Islet precursor cell (in vitro differentiated cells): ENCODE data around the gene ERAS.
A peak's percentile ranks its signal among the peaks of the same experiment; 100 is the strongest.
"Not testable (repeated sequence)": the region's sequence is repeated elsewhere in the genome, so short reads cannot be mapped to it uniquely, and the experiment has no call there.

Experiments
- DNase-seq: peaks from one replicate; pipeline ENCODE4 v3.0.0-alpha.2; 2018

ERAS gene

DNA sequence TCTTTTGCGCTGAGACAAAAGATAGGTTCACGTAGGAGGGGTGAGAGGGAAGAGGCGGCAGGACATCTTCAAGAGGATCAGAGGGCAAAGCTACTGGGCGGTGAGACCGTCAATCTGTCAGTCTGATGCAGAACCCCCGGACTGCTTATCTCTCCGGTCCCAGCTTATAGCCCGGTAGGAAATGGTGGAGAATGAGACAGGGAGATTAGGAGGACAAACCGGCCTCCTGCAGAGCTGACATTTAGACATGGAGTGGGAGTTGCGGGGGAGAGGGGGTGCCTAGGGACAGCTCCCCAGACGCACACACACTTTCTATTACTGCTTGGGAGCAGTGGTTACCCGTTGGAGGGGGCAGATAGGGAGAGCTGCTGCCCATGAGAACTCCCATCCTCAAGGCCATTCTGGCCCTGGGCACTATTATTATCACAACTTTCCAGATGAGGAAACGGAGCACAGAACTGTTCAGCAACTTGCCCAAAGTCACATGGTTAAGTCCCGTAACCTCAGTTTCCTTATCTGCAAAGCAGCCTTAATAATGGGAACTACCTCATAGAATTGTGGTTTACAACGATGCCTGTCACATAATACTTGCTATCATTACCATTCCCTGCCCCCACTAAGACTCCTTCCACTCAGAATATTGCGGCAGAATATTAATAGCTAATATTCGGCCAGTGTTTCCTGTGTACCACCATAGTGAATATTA lies 25.6 kb upstream of the ERAS start:
- DNase-seq: no peak

DNA sequence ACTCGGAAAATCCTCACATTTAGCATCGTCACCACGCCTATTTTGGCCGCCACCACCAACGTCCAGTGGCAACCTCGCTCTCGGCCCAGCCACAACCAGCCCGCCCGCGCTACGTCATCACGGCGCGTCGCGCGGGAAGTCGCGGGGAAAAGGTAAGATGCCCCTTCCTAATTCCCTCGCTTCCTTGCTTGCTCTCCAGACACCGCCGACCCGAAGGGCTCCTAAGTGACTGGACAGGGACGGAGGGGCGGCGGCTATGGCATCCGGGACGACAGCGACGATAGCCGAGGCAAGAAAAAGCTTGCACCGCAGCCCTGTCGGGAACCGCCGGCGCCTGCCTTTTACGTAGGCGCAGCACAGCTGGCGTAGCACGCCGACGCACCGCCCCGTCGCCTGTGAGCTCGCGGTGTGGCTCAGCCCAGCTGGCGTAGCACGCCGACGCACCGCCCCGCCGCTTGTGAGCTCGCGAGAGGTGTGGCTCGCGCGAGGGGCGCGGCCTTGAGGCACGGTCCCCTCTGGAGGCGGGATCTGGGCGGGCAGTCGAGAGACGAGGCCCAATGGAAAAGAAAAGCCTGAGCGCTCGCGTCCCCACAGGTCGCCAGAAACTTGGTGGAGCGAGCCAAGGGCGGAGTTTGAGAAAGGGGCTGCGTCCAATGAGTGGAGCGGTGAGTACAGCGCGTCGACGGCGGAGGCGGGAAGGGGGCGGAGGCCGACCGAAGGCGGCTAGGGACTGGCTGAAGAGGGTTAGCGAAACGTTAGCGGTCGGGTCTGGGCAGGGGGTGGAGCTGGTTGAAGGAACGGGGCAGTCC lies 24.8 kb upstream of the ERAS start, which contains the start of gene HDAC6:
Gene HDAC6, plus strand, starts transcription at position 788 of the 809 bp plus-strand sequence. CDS start 626 bp downstream, outside the sequence.
- peak; percentile 99 for DNase-seq

DNA sequence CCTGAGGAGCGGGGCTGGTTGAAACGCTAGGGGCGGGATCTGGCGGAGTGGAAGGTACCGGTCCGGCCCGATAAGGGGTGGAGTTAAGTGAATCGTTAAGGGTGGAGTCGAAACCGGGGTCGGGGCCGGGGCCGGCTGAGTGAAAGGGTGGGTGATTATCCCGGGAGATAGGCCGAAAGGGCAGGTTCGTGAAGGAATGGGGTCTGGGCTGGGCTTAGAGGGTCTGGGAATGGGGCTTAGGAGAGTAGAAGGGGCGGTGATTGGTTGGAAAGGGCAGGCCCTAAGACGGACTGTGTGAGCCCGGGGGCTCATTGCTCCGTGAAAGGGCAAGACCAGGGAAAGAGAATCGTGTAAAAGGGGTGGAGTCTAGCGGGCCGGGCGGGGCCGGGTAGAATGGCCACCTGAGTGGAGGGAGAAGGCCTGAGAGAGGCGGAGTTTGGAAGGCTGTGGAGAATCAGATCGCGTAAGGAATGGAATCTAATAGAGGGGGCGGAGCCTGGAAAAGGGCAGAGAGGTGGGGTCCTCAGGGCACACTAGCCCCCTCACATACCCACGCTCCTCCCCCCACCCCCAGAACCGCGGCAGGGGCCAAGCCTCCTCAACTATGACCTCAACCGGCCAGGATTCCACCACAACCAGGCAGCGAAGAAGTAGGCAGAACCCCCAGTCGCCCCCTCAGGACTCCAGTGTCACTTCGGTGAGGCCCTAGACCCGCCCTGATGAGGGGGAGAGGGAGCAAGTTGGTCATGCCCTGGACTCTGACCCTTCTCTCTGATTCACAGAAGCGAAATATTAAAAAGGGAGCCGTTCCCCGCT lies 24.0 kb upstream of the ERAS start:
- peak; percentile 96 for DNase-seq

DNA sequence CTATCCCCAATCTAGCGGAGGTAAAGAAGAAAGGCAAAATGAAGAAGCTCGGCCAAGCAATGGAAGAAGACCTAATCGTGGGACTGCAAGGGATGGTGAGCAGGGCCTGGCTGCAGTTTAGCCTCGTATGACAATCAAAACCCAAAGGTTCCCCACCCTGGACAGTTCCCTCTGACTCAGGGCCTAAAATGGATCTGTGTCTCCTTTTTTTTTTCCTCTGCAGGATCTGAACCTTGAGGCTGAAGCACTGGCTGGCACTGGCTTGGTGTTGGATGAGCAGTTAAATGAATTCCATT lies 23.5 kb upstream of the ERAS start:
- no peak for DNase-seq

DNA sequence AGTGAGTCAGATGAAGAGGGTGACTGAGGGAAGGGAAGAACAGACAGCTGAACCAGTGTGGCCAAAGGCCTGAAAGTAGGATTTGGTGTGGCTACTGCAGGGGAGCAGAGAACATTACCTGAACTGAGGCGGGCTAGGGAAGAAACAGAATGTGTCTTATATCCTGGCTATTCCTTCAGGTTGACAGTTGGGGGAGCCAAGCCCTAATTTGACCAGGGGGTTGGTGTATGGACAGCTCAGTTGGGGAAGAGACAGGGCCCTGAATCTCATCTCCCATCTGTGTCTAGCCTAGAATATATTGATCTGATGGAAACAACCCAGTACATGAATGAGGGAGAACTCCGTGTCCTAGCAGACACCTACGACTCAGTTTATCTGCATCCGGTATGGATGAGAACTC lies 20.2 kb upstream of the ERAS start:
- no peak for DNase-seq

DNA sequence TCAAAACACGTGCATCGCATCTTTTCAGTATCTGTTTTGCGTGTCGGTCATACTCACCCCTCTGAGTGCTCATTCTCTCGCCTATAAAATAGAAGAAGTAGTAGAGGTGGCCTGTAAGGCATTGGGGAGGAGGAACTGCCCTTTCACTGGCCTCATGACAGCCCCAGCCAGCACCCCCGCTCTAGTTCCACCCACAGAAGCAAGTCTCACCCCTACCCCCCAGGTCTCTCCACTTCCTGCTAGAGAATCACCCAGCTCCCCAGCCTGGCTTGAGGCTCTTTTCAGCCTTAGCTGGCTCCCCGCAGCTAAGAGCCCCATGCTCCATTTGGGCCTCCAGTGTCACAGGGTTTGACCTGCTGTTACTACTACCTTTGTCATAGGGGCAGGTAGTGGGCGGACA lies 12.7 kb upstream of the ERAS start:
- DNase-seq: no peak

DNA sequence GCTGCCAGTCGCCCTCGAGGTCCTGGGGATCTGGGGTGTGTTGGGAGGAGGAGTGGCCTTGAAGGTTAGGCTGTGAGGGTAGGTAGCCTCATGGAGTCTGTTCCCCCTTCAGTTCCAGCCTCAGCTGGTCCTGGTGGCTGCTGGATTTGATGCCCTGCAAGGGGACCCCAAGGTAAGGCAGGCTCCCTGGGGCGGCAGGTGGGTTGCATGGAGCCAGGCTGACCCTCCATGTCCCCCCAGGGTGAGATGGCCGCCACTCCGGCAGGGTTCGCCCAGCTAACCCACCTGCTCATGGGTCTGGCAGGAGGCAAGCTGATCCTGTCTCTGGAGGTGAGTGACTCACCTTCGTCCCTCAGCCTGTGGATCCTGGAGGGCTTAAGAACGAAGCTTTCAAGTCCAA lies 11.6 kb upstream of the ERAS start:
- DNase-seq: no peak

DNA sequence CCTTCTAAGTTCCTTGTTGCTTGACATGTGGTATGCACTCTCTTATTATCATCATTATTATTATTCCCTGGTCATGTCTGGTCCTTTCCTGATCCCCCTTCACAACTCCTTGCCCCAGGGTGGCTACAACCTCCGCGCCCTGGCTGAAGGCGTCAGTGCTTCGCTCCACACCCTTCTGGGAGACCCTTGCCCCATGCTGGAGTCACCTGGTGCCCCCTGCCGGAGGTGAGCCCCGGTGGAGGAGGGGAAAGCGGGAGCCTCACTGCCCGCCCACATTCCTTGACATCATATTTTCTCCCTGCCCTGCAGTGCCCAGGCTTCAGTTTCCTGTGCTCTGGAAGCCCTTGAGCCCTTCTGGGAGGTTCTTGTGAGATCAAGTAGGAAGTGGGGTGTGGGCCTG lies 11.0 kb upstream of the ERAS start:
- no peak for DNase-seq

DNA sequence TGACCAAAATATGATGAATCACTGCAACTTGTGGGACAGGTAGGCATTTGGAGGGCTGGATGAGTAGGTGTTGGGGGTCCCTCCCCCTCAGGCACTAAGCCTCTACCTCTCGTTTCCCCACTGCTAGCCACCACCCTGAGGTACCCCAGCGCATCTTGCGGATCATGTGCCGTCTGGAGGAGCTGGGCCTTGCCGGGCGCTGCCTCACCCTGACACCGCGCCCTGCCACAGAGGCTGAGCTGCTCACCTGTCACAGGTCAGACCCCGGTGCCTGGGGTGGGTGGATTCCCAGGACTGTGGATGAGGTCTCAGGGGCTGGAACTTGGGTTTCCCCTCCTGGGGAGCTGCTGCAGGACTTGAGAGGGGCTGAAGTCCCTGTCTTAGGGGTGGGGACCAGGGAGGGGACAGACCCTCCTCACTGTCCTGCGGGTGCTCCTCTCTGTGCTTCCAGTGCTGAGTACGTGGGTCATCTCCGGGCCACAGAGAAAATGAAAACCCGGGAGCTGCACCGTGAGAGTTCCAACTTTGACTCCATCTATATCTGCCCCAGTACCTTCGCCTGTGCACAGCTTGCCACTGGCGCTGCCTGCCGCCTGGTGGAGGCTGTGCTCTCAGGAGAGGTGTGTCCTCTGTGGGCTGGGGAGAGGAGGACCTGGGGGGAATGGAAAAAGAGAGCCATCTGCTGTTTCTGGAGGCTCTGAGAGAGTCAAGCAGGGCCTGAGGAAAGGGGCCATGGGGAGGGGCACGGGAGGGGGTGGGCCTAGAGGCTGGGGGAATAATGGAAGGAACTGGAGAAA lies 10.1 kb upstream of the ERAS start:
- no peak for DNase-seq

DNA sequence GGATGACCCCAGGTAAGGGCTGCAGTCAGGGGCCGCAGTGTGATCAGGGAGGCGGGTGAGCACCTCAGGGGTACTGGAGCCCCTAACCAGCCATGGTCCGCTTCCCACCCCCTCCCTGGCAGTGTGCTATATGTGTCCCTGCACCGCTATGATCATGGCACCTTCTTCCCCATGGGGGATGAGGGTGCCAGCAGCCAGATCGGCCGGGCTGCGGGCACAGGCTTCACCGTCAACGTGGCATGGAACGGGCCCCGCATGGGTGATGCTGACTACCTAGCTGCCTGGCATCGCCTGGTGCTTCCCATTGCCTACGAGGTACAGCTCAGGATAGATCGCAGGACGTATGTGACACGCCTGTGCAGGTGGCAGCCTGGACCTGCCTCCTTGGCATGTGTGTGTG lies 8.2 kb upstream of the ERAS start:
- no peak for DNase-seq

DNA sequence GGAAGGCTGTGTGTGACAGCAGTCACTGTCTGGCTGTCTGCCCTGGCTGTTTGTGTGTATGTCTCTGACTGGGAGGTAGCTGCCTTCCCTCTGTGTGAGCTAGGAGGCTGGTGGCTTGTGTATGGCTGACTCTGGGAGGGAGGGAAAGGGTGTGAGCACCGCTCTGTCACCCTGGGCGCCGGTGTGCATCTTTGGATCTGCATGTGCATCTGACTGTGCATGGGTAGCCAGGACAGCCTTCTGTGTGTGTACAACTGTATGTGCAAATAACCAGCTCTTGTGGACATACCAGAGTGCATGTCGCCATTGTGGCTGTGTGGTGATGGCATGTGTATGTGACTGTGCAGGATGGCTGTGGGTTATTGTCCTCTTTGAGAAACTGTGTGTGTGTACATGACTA lies 7.4 kb upstream of the ERAS start:
- no peak for DNase-seq

DNA sequence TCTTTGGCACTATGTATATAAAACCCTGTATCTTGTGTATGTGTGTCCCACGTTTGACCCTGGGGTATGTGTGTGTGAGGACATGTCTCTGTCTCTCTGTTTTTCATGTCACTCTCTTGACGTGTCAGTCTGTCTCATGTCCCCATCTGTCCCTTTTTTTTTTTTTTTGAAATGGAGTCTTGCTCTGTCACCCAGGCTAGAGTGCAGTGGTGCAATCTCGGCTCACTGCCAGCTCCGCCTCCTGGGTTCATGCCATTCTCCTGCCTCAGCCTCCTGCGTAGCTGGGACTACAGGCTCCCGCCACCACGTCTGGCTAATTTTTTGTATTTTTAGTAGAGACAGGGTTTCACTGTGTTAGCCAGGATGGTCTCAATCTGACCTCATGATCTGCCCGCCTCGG lies 6.9 kb upstream of the ERAS start:
- not testable (repeated sequence) for DNase-seq

DNA sequence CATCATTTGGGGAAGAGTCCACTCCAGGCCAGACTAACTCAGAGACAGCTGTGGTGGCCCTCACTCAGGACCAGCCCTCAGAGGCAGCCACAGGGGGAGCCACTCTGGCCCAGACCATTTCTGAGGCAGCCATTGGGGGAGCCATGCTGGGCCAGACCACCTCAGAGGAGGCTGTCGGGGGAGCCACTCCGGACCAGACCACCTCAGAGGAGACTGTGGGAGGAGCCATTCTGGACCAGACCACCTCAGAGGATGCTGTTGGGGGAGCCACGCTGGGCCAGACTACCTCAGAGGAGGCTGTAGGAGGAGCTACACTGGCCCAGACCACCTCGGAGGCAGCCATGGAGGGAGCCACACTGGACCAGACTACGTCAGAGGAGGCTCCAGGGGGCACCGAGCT lies 3.3 kb upstream of the ERAS start:
- DNase-seq: no peak

DNA sequence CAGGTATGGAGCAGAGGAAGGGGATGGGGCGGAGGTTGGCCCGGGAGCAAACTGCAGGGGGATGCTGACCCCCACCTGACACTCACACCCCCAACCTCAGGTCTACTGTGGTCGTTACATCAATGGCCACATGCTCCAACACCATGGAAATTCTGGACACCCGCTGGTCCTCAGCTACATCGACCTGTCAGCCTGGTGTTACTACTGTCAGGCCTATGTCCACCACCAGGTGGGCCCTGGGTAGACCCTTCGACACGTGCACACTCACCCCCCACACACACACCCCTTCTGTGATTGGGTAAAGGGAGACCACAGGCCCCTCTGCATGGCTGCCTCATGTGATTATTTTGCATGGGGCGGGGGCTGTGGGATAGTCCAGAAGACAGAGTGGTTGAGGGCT lies 2.2 kb upstream of the ERAS start:
- DNase-seq: no peak

DNA sequence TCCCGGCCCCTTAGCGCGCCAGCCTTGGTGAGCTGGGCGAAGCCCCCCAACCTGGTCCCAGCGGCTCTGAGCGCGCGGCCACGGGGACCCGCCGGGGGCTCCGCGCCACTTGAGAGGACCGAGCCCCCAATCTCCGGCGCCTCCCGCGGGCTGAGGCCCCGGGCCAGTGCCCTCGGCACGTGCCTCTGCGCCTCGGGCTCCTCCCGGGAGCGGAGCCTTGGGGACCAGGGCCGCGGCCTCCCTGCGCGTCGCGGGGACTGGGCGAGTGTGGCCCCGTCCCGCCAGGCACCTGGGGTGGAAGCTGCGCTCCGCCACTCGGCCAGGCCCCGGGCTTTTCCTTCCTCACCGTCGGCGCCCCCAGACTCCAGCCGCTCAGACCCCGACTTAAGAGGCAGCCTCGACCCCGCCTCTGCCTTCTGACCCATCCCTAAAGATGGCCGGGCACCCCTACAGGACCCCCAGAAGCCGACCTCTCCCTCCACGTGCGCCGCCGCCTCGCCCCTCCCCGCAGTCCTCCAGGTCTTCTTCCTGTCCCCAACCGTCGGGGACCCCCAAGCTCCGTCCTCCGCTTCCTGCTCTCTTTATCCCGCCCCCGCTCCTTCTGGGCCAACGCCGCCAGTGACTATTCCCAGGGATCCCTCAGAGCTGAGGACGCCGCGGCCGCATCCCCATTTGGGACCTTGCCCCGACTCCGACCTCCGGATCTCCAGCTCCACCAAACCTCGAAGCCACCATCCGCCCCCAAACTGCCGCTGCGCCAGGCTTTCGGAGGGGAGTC lies 752 bp downstream of the ERAS start:
- no peak for DNase-seq

DNA sequence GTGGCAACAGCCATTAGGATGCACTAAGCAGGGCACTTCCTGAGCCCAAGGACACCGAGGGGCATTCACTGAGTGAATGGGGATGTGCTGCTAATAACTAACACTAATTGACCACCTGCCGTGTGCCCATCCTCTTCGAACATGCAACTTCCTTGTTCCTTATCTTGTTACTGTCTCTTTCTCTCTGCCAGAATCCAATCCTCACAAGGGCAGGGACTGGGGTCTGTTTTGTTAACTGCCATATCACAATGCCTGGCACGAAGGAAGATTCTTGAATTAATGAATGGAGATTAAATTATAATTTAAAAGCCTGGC lies 1.3 kb downstream of the ERAS start:
- DNase-seq: no peak

DNA sequence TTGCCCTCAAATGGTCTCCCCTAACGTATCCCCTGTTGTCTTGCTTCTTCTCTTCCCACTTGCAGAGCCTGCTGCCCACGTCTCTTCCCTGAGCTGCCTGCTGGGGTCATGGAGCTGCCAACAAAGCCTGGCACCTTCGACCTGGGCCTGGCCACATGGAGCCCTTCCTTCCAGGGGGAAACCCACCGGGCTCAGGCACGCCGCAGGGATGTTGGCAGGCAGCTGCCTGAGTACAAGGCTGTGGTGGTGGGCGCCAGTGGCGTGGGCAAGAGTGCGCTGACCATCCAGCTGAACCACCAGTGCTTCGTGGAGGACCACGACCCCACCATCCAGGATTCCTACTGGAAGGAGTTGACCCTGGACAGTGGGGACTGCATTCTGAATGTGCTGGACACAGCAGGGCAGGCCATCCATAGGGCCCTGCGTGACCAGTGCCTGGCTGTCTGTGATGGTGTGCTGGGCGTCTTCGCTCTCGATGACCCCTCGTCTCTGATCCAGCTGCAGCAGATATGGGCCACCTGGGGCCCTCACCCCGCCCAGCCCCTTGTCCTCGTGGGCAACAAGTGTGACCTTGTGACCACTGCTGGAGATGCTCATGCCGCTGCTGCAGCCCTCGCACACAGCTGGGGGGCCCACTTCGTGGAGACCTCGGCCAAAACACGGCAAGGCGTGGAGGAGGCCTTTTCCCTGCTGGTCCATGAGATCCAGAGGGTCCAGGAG lies 2.9 kb downstream of the ERAS start:
- DNase-seq: no peak

DNA sequence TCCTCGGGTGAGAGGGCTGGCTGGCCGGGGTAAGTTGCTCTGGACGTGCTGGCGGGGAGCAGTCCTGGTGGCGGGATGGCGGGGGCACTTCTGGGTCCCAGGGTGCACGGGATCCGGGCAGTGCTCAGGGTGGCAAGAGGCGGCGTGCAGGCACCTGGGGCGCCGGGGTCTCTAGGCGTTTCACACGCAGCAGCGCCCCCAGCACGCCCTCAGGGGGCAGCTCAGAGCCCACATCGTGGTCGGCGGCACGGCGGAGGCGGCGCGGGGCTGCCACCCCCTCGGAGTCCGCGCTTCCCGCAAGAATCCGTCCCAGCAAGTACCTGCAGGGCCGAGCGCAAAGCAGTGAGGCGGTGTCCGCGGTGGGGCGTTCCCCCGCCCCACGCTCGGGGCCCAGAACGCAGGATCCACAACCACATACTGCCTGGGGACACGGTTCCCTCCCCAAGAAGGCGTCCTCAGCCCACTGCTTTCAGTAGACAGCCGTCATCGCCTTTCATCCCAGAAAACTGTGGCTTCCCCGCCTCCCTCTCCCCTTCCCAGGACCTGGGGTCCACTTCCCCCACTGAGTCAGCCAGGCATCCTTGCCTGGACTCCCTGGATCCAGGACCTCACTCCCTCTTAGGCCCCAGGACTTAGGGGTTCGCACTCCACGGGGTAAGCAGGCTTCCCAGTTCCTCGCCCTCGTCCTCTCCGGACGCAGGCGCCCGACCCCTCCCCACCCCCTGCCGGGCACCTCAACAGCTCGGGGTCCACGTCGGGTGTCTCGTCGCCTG lies 5.0 kb downstream of the ERAS start:
- DNase-seq: no peak

DNA sequence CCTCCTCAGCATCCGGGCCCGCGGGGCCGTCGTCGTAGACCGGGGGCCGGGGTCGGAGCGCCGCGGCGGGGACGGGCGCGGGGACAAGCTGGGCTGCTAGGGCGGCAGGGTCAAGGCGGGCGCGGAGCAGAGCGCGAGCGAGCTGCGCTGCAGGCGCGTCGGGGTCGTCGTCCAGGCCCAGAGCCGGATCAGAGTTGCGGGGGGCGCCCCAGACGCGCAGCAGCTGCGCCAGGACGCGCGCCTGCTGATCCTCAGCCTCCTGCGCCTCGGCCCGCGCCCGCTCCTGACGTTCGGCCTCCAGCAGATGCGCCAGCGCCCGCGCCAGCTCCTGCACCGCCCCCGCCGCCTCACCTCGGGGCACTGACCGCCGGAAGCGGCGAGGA lies 5.6 kb downstream of the ERAS start:
- DNase-seq: peak; percentile 54

DNA sequence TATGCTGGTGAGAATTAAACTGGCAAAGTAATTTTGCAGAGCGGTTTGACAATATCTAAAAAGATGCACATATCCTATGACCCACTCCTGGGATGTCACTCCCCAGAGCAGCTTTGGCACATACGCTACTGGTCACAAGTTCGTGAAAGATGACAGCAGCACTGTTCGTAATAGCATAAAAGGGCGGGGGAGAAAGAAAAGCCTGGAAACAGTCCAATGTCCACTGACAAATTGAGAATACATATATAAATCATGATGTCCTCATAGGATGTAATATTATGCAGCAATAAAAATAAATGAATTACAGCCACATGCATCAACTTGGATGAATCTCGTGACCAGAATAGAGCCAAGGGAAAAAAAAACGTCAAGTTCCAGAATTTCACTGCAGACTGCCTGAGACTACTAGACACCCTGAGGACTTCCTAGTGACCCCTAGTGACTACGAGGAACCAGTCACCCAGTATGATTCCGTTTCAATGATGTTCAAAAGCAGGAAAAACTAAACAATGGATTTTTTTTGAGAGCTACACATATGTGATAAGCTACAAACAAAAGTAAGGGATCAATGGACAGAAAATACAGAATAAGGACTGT lies 7.3 kb downstream of the ERAS start:
- DNase-seq: no peak

DNA sequence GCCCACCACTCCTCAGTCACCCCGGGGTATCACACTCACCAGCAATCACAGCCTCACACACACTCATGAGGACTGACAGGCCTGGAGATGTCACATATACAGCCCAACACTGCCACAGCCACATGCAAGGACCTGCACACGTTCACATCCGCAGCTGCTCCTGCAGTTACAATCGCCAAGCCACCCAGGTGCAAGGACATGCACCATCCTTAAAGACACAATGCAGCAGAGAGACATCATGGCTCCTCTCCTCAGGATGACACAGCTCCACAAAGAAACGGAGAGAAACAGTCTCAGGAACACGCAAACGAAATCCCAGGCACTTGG lies 8.0 kb downstream of the ERAS start:
- no peak for DNase-seq
